ENCODE data around the gene TRAPPC4.
A peak's percentile ranks its signal among the peaks of the same experiment; 100 is the strongest.

TRAPPC4 gene

DNA sequence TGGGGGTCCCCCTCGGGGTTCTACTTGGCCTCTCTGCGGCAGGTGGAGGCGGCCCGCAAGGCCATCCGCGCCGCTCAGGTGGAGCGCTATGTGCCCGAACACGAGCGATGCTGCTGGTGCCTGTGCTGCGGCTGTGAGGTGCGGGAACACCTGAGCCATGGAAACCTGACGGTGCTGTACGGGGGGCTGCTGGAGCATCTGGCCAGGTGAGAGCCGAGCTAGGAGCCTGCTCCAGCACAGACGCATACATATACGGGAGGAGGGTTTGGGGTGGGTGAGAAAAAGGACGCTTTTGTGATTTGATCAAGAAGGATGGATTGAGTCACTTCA, 20.2 kb upstream of the TRAPPC4 start:
- peak overlapping the region; percentile 91 to 92 for H3K4me3 ChIP-seq (replicated peaks in 1 of 2; ENCODE audit: low read depth in 2 of 2, low read length in 2 of 2)
- no peak for DNase-seq (ENCODE audit: low read depth in 2 of 2)
- TF ChIP-seq, protein P1, sequence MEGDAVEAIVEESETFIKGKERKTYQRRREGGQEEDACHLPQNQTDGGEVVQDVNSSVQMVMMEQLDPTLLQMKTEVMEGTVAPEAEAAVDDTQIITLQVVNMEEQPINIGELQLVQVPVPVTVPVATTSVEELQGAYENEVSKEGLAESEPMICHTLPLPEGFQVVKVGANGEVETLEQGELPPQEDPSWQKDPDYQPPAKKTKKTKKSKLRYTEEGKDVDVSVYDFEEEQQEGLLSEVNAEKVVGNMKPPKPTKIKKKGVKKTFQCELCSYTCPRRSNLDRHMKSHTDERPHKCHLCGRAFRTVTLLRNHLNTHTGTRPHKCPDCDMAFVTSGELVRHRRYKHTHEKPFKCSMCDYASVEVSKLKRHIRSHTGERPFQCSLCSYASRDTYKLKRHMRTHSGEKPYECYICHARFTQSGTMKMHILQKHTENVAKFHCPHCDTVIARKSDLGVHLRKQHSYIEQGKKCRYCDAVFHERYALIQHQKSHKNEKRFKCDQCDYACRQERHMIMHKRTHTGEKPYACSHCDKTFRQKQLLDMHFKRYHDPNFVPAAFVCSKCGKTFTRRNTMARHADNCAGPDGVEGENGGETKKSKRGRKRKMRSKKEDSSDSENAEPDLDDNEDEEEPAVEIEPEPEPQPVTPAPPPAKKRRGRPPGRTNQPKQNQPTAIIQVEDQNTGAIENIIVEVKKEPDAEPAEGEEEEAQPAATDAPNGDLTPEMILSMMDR (IDR thresholded peaks at IDR 0.05; ENCODE audit: low read depth, low read length): no peak

GRCh38 chr11:118998822-118999221, 19.7 kb upstream of the TRAPPC4 start:
- DNase-seq (ENCODE audit: low read depth in 2 of 2): peak; percentile 63 to 79
- H3K4me3 ChIP-seq (replicated peaks in 1 of 2; ENCODE audit: low read depth in 2 of 2, low read length in 2 of 2): peak overlapping the region; percentile 91 to 92
- TF ChIP-seq, protein P1 (IDR thresholded peaks at IDR 0.05; ENCODE audit: low read depth, low read length): no peak

DNA sequence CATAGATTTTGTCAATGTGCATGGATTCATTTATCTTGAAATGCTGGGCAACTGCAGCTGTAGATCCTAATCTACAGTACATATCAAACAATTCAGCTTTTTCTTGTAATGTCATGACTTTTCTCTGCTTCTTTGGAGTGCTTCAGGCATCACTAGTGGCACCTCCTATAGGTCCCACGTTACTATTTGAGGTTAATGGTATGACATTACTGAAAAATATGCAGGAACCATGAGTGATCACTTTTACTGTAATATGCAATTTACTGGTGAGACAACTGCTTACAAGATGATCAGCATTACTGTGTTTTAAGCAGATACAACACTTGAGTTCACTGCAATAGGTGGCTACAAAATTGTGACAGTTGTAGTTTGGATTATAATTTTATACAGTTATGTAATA, 17.7 kb upstream of the TRAPPC4 start:
- TF ChIP-seq, protein P1 (IDR thresholded peaks at IDR 0.05; ENCODE audit: low read depth, low read length): no peak
- H3K4me3 ChIP-seq (replicated peaks in 1 of 2; ENCODE audit: low read depth in 2 of 2, low read length in 2 of 2): no peak overlapping the region
- peak in 1 of 2 donors; percentile 19 for DNase-seq (ENCODE audit: low read depth in 2 of 2)

DNA sequence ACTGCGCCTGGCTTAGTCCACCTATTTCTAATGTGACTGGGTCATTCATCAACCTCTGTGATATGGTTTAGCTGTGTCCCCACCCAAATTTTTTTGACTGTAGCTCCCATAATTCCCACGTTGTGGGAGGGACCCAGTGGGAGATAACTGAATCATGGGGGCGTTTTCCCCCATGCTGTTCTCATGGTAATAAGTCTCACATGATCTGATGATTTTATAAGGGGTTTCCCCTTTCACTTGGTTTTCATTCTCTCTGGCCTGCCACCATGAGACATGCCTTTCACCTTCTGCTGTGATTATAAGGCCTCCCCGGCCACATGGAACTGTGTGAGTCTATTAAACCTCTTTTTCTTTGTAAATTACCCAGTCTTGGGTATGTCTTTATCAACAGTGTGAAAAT, 11.9 kb upstream of the TRAPPC4 start:
- H3K4me3 ChIP-seq (replicated peaks in 1 of 2; ENCODE audit: low read depth in 2 of 2, low read length in 2 of 2): no peak overlapping the region
- TF ChIP-seq, protein P1 (IDR thresholded peaks at IDR 0.05; ENCODE audit: low read depth, low read length): no peak
- no peak for DNase-seq (ENCODE audit: low read depth in 2 of 2)

GRCh38 chr11:119011476-119012053, 7.0 kb upstream of the TRAPPC4 start:
- TF ChIP-seq, protein P1 (IDR thresholded peaks at IDR 0.05; ENCODE audit: low read depth, low read length): no peak
- DNase-seq (ENCODE audit: low read depth in 2 of 2): no peak
- H3K4me3 ChIP-seq (replicated peaks in 1 of 2; ENCODE audit: low read depth in 2 of 2, low read length in 2 of 2): no peak overlapping the region

DNA sequence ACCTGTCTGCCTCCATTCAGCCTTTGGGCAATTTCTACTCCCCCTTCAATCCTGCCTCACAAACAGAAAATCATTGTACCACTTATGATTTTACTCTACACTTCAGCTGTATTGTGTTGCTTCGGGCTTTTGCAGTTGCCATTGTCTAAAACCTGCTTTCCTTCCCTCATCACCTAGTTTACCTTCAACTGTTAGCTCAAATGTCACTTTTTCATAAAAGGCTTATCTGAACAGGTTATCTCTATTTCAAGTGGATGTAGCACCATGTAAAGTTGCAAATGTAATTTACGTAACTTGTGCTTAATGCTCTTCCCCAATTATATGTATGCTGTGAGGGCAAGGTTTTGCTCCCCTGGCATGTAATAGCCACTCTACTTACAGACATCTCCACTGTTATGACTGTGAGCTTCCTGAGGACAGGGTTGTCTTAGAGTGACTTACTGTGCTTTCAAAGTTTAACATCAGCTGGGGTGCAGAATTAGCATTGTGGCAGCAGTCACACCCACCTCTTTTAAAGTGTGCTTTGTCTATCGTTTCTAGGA, 5.9 kb upstream of the TRAPPC4 start:
- H3K4me3 ChIP-seq (replicated peaks in 1 of 2; ENCODE audit: low read depth in 2 of 2, low read length in 2 of 2): no peak overlapping the region
- no peak for DNase-seq (ENCODE audit: low read depth in 2 of 2)
- TF ChIP-seq, protein P1 (IDR thresholded peaks at IDR 0.05; ENCODE audit: low read depth, low read length): no peak
